B cell (primary cell): ENCODE data around the gene TMEM125. TPM values are rescaled to one million over a fixed set of nuclear protein-coding genes. Genes with fewer than 3 reads are reported as not detected.

ENCODE experiments used
- polyA plus RNA-seq: library from polyadenylated mRNA; depleted of rRNA; stranded (reverse); fragments of >200 nt; gene quantifications from 2 replicates; pipeline ENCODE4 v1.2.3, GENCODE V29; 2012
- total RNA-seq, 2 donors: library from RNA; stranded (reverse); fragments of 120-200 nt in 1 of 2; gene quantifications; 1 replicate in 1 of 2; 2 replicates in 1 of 2; pipeline versions ENCODE4 v1.2.3 to v1.2.4, GENCODE V29; 2013 to 2022

The TMEM125 gene
- total and polyA plus RNA-seq, 2 donors (not counting 1 experiment from before 2014, with no cell fraction given), result not detected

Other genes starting within 250 kb of the TMEM125 start
- 25.9 and 27.4 TPM in 2 replicates for gene EBNA1BP2, start 97.7 kb upstream of the TMEM125 start, total RNA-seq
- gene EBNA1BP2, start 97.7 kb upstream of the TMEM125 start, polyA plus RNA-seq, result 10.1 and 11.4 TPM in 2 replicates
- gene CFAP57, start 97.7 kb upstream of the TMEM125 start, total RNA-seq, result 0.15 and 0.44 TPM in 2 replicates
- gene CFAP57, start 97.7 kb upstream of the TMEM125 start, polyA plus RNA-seq, result 0.07 and 0.16 TPM in 2 replicates
- gene C1orf210, start 15.6 kb downstream of the TMEM125 start, total RNA-seq, result not detected in 2 replicates
- gene C1orf210, start 15.6 kb downstream of the TMEM125 start, polyA plus RNA-seq, result not detected in 2 replicates
- 0.10 TPM in 1 of 2 replicates, not detected in the other for gene TIE1, start 31.0 kb downstream of the TMEM125 start, total RNA-seq
- 0.04 TPM in 1 of 2 replicates, not detected in the other for gene TIE1, start 31.0 kb downstream of the TMEM125 start, polyA plus RNA-seq
- not detected in 2 replicates for gene MPL, start 67.8 kb downstream of the TMEM125 start, total RNA-seq
- not detected in 2 replicates for gene MPL, start 67.8 kb downstream of the TMEM125 start, polyA plus RNA-seq
- gene CDC20, start 89.0 kb downstream of the TMEM125 start, total RNA-seq, result 1.1 and 2.1 TPM in 2 replicates
- 1.5 and 2.0 TPM in 2 replicates for gene CDC20, start 89.0 kb downstream of the TMEM125 start, polyA plus RNA-seq
- 65.4 and 66.6 TPM in 2 replicates for gene ELOVL1, start 98.0 kb downstream of the TMEM125 start, total RNA-seq
- gene ELOVL1, start 98.0 kb downstream of the TMEM125 start, polyA plus RNA-seq, result 78.8 and 98.5 TPM in 2 replicates
- 30.0 and 31.8 TPM in 2 replicates for gene MED8, start 119.8 kb downstream of the TMEM125 start, total RNA-seq
- gene MED8, start 119.8 kb downstream of the TMEM125 start, polyA plus RNA-seq, result 9.9 and 12.0 TPM in 2 replicates
- 193 and 197 TPM in 2 replicates for gene SZT2, start 119.9 kb downstream of the TMEM125 start, total RNA-seq
- 34.5 and 41.4 TPM in 2 replicates for gene SZT2, start 119.9 kb downstream of the TMEM125 start, polyA plus RNA-seq
- 26.5 and 29.0 TPM in 2 replicates for gene HYI, start 183.9 kb downstream of the TMEM125 start, total RNA-seq
- gene HYI, start 183.9 kb downstream of the TMEM125 start, polyA plus RNA-seq, result 10.5 and 21.0 TPM in 2 replicates